Tibial nerve (tissue), 4 donors: ENCODE data around the gene FNIP2. TPM values are rescaled to one million over a fixed set of nuclear protein-coding genes. Genes with fewer than 3 reads are reported as not detected.
A peak's percentile ranks its signal among the peaks of the same experiment; 100 is the strongest.

ENCODE experiments used
- DNase-seq, 2 donors: peaks; one replicate each; pipeline ENCODE4 v3.0.0-alpha.2; 2019; ENCODE audit warnings: low spot score in 2 of 2
- H3K27ac ChIP-seq, 4 donors: fragments of 200-600 bp; sonication (generic) in 3 of 4; one replicate each; pipeline ENCODE4 v1.5.1; 2017 to 2019; ENCODE audit warnings: mild to moderate bottlenecking in 1 of 4
- H3K27me3 ChIP-seq, 2 donors: fragments of 200-600 bp; sonication (generic) in 1 of 2; one replicate each; pipeline versions ENCODE4 v1.5.1 to v1.6.0; 2017 to 2019
- H3K36me3 ChIP-seq, 3 donors: fragments of 200-600 bp; sonication (generic); one replicate each; pipeline ENCODE4 v1.5.1; 2018 to 2019
- H3K4me1 ChIP-seq, 4 donors: fragments of 200-600 bp; sonication (generic) in 3 of 4; one replicate each; pipeline ENCODE4 v1.5.1; 2017 to 2019
- H3K4me3 ChIP-seq, 4 donors: fragments of 200-600 bp; sonication (generic) in 3 of 4; one replicate each; pipeline ENCODE4 v1.5.1; 2017 to 2019; ENCODE audit warnings: mild to moderate bottlenecking in 1 of 4, moderate library complexity in 1 of 4
- H3K9me3 ChIP-seq, 4 donors: fragments of 200-600 bp; sonication (generic) in 3 of 4; one replicate each; pipeline ENCODE4 v1.5.1; 2017 to 2019
- EP300 ChIP-seq, 2 donors: sonication (generic); formaldehyde crosslinking; IDR thresholded peaks; one replicate each; pipeline ENCODE4 v1.6.1; 2017; ENCODE audit warnings: antibody characterized with exemption in 2 of 2, mild to moderate bottlenecking in 1 of 2
- POLR2A ChIP-seq, 2 donors: fragments of 450-650 bp; IDR thresholded peaks; one replicate each; pipeline ENCODE4 v1.6.1; 2017; ENCODE audit warnings: antibody characterized with exemption in 2 of 2, mild to moderate bottlenecking in 2 of 2, moderate library complexity in 2 of 2
- WGBS, 2 donors: methylation state at CpG; one replicate each; pipeline ENCODE4 v1.1.5; 2018; 5-methylcytosine and 5-hydroxymethylcytosine counted together
- total RNA-seq, 4 donors: library from RNA; depleted of rRNA; stranded (reverse); fragments of >200 nt; gene quantifications; one replicate each; pipeline ENCODE4 v1.1.0, GENCODE V29; 2016
- TF ChIP-seq, protein P1 (sequence below), 5 experiments: fragments of 200-600 bp in 3 of 5; fragments of 450-650 bp in 2 of 5; sonication (generic) in 3 of 5; IDR thresholded peaks; one replicate each; pipeline ENCODE4 v1.5.1; 2016 to 2019; ENCODE audit warnings: antibody characterized with exemption in 5 of 5, mild to moderate bottlenecking in 3 of 5, moderate library complexity in 2 of 5

Gene FNIP2
- total RNA-seq, 4 donors from 2014 or later: 61.5 to 74.3 (median 69.3) TPM

DNA sequence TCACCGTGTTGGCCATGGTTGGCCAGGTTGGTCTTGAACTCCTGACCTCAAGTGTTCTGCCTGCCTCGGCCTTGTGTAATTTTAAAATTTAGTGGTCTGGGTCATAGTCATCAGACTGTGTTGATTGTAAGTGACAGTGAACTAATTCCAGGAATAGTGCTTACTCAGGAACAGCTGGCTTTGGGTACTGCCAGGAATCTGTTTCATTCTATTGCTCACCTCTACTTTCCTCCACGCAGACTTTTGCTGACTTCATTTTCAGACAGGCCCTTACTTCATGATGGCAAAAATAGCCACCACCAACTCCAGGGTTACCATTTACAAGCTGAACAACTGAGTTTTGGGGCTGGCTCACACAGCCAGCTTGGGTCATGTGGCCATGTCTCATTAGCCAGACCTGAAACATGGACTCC is 54.6 kb downstream of the FNIP2 start:
- no peaks in the 10 kb centered on the region for H3K9me3 ChIP-seq
- DNase-seq: no peak
- H3K4me3 ChIP-seq: no peak overlapping the region
- TF ChIP-seq, protein P1, sequence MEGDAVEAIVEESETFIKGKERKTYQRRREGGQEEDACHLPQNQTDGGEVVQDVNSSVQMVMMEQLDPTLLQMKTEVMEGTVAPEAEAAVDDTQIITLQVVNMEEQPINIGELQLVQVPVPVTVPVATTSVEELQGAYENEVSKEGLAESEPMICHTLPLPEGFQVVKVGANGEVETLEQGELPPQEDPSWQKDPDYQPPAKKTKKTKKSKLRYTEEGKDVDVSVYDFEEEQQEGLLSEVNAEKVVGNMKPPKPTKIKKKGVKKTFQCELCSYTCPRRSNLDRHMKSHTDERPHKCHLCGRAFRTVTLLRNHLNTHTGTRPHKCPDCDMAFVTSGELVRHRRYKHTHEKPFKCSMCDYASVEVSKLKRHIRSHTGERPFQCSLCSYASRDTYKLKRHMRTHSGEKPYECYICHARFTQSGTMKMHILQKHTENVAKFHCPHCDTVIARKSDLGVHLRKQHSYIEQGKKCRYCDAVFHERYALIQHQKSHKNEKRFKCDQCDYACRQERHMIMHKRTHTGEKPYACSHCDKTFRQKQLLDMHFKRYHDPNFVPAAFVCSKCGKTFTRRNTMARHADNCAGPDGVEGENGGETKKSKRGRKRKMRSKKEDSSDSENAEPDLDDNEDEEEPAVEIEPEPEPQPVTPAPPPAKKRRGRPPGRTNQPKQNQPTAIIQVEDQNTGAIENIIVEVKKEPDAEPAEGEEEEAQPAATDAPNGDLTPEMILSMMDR (IDR thresholded peaks at IDR 0.05): no peak
- TF ChIP-seq EP300 (IDR thresholded peaks at IDR 0.05): no peak
- no peak for TF ChIP-seq POLR2A (IDR thresholded peaks at IDR 0.05)
- peaks cover 0 to 77% (median 38%) of the 10 kb centered on the region in 4 donors for H3K4me1 ChIP-seq
- no peaks in the 10 kb centered on the region for H3K27me3 ChIP-seq
- peak overlapping the region in 1 of 4 donors; percentile 7 for H3K27ac ChIP-seq
- H3K36me3 ChIP-seq: peaks cover 0 to 6% (median 0%) of the 10 kb centered on the region in 3 donors
- WGBS, 2 donors: 72 to 81% methylated on average over 3 of the region's 3 CpGs

DNA sequence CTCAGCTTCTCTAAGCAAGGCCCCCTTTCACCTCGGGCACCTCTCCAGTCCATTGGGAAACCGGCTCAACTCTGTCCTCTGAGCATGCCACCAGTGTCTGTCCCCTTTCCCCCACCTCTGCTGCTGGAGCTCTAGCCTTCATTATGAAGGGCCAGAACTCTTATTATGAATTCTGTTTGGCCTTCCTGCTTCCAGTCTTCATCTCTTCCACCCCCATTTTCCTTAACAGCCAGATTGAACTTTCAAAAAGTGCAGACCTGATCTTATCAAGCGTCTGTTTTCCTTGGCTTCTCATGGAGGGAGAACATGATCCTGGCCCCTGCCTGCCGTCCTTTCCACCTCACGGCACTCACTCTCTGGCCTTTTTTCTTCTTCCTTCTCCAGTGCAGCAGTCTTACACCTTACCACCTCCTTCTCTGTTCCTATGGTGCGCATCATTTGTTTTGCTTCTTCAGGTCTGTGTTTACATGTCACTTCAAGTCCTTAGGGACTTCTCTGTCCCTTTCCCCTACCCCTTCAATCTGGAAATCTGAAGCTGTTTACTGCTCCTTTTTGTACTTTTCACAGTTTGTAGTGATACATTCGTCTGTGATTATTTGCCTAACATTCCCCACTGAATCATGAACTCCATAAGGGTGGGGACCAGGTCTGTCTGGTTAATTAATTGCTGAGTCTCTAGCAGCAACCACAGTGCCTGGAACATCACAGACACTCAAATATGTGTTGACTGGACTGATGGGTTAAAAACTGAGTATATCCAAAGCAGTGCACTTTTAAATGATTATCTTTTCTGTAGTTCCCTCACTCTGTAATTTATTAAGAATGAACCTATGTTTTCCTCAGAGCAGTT is 55.8 kb downstream of the FNIP2 start:
- H3K27me3 ChIP-seq: no peaks in the 10 kb centered on the region
- H3K27ac ChIP-seq: peak overlapping the region in 3 of 4 donors; percentile 7 to 52 (median 10)
- H3K9me3 ChIP-seq: no peaks in the 10 kb centered on the region
- peaks cover 0 to 13% (median 0%) of the 10 kb centered on the region in 3 donors for H3K36me3 ChIP-seq
- no peak overlapping the region for H3K4me3 ChIP-seq
- no peak for TF ChIP-seq POLR2A (IDR thresholded peaks at IDR 0.05)
- TF ChIP-seq, protein P1 (IDR thresholded peaks at IDR 0.05): no peak
- no peak for TF ChIP-seq EP300 (IDR thresholded peaks at IDR 0.05)
- DNase-seq: no peak
- peaks cover 0 to 65% (median 32%) of the 10 kb centered on the region in 4 donors for H3K4me1 ChIP-seq
- 58 to 61% methylated on average over 7 of the region's 7 CpGs for WGBS, 2 donors

DNA sequence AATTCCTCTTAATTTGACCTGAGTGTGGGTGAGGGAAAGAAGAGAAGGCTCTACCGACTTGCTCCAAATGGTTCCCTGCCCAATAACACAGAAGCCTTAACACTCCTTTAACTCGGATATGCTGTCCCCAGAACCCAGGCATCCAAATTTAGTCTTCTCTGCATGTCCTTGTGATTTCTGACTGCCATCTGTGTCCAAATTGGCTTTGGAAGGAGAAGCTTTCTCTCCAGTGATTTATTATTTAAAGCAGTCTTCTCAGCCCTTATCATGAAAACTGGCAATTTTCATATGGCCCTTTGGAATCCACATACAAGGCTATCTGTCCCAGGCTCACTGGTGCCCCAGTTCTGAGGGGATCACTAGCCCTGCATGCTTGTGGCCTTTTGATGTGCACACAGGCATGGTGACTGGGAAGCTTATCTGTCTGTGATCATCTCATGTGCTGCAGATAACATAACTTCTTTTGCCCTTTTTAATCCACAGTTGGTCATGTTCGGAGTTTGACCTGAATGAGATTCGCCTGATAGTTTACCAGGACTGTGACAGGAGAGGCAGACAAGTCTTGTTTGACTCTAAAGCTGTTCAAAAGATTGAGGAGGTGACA is 56.7 kb downstream of the FNIP2 start:
- WGBS, 2 donors: 81% methylated on average over 4 of the region's 4 CpGs
- H3K4me1 ChIP-seq: peaks cover 0 to 56% (median 25%) of the 10 kb centered on the region in 4 donors
- H3K9me3 ChIP-seq: no peaks in the 10 kb centered on the region
- H3K27ac ChIP-seq: peak overlapping the region in 2 of 4 donors; percentile 33 to 52
- DNase-seq: no peak
- peaks cover 0 to 15% (median 0%) of the 10 kb centered on the region in 3 donors for H3K36me3 ChIP-seq
- TF ChIP-seq, protein P1 (IDR thresholded peaks at IDR 0.05): no peak
- TF ChIP-seq POLR2A (IDR thresholded peaks at IDR 0.05) (no peak), EP300 (IDR thresholded peaks at IDR 0.05) (no peak)
- no peak overlapping the region for H3K4me3 ChIP-seq
- no peaks in the 10 kb centered on the region for H3K27me3 ChIP-seq

DNA sequence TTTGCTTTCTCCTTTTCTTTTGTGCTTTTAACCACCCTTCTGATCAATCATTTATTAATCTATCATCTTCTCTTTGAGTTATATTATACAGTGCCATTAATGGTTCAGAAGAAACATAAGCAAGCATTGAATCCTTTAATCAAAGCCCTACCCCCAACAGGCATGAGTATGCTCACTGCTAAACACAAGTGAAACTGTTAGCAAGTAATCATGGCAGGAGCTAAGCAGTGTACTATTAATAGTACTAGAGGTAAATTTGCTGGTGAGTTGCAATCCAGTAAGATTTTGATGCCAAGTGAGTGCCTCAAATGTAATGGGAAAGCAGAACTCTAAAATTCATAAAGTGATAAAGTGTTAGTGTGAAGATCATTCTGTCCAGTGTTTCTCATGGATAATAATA is 57.2 kb downstream of the FNIP2 start:
- peaks cover 0 to 51% (median 22%) of the 10 kb centered on the region in 4 donors for H3K4me1 ChIP-seq
- H3K4me3 ChIP-seq: no peak overlapping the region
- H3K9me3 ChIP-seq: no peaks in the 10 kb centered on the region
- H3K36me3 ChIP-seq: peaks cover 0 to 20% (median 0%) of the 10 kb centered on the region in 3 donors
- DNase-seq: no peak
- H3K27me3 ChIP-seq: no peaks in the 10 kb centered on the region
- no peak overlapping the region for H3K27ac ChIP-seq
- TF ChIP-seq EP300 (IDR thresholded peaks at IDR 0.05): no peak
- TF ChIP-seq, protein P1 (IDR thresholded peaks at IDR 0.05): no peak

DNA sequence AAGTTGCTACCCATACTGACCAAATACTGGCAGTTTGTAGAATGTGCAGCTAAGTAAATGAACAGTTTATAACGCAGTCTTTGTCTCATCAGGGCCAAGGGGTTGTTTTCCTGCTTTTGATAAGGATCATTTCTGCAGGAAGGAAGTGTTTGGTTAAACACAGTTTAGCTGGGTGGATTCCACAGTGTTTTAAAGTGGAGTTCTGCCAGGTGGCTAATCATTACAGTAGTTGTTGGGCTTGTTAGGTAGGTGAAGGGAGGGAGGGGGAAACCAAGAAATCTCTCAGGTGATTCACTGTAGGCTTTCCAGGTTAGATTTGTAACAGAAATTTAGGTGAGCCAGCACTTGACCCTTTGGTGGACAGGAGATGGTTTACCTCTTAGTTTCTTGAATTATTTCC is 58.1 kb downstream of the FNIP2 start:
- Histone ChIP-seq H3K36me3 (peaks cover 0 to 26% (median 0%) of the 10 kb centered on the region in 3 donors), H3K27me3 (no peaks in the 10 kb centered on the region), H3K27ac (no peak overlapping the region), H3K4me1 (peaks cover 0 to 43% (median 19%) of the 10 kb centered on the region in 4 donors), H3K4me3 (no peak overlapping the region), H3K9me3 (no peaks in the 10 kb centered on the region)
- TF ChIP-seq POLR2A (IDR thresholded peaks at IDR 0.05): no peak
- TF ChIP-seq, protein P1 (IDR thresholded peaks at IDR 0.05): no peak
- no peak for TF ChIP-seq EP300 (IDR thresholded peaks at IDR 0.05)
- no peak for DNase-seq
- WGBS, 2 donors: 55 to 75% methylated on average over 1 of the region's 1 CpG
